Spleen (tissue), 11 donors: ENCODE data around the gene HIC1. TPM values are rescaled to one million over a fixed set of nuclear protein-coding genes. Genes with fewer than 3 reads are reported as not detected.

Experiments
- DNase-seq: peaks from one replicate; pipeline ENCODE4 v3.0.0-alpha.2; 2020
- H3K27ac ChIP-seq, 8 donors: fragments of 200-600 bp; sonication (generic) in 7 of 8; 1 replicate in 4 of 8; 2 replicates in 4 of 8; pipeline versions ENCODE4 v1.5.0 to v1.8.0; 2016 to 2021; ENCODE audit warnings: inconsistent platforms in 4 of 8, mild to moderate bottlenecking in 4 of 8, moderate library complexity in 1 of 8
- H3K27me3 ChIP-seq, 7 donors: fragments of 200-600 bp; sonication (generic) in 6 of 7; replicated peaks in 1 of 7; 1 replicate in 4 of 7; 2 replicates in 3 of 7; pipeline versions ENCODE4 v1.5.0 to v1.8.0; 2016 to 2021; ENCODE audit warnings: inconsistent platforms in 3 of 7, mild to moderate bottlenecking in 1 of 7
- H3K36me3 ChIP-seq, 6 donors: fragments of 200-600 bp; sonication (generic) in 5 of 6; 1 replicate in 4 of 6; 2 replicates in 2 of 6; pipeline versions ENCODE4 v1.5.0 to v1.8.0; 2016 to 2021; ENCODE audit warnings: inconsistent platforms in 2 of 6
- H3K4me1 ChIP-seq, 6 donors: fragments of 200-600 bp; sonication (generic) in 5 of 6; 1 replicate in 3 of 6; 2 replicates in 3 of 6; pipeline versions ENCODE4 v1.5.0 to v1.8.0; 2016 to 2021; ENCODE audit warnings: inconsistent platforms in 3 of 6
- H3K4me3 ChIP-seq, 8 donors: fragments of 200-600 bp; sonication (generic) in 7 of 8; 1 replicate in 4 of 8; 2 replicates in 4 of 8; pipeline versions ENCODE4 v1.5.0 to v1.8.0; 2016 to 2021; ENCODE audit warnings: inconsistent platforms in 4 of 8, mild to moderate bottlenecking in 4 of 8, moderate library complexity in 2 of 8
- H3K9me3 ChIP-seq, 8 donors: fragments of 200-600 bp; sonication (generic) in 7 of 8; 1 replicate in 4 of 8; 2 replicates in 4 of 8; pipeline versions ENCODE4 v1.5.0 to v1.8.0; 2016 to 2021; ENCODE audit warnings: inconsistent platforms in 4 of 8
- POLR2A ChIP-seq, 3 donors: fragments of 450-650 bp; IDR thresholded peaks; one replicate each; pipeline ENCODE4 v1.5.1; 2017; ENCODE audit warnings: antibody characterized with exemption in 3 of 3, mild to moderate bottlenecking in 1 of 3
- POLR2AphosphoS5 ChIP-seq, 3 donors: sonication (generic); formaldehyde crosslinking; IDR thresholded peaks; one replicate each; pipeline ENCODE4 v1.5.1; 2017; ENCODE audit warnings: antibody characterized with exemption in 3 of 3
- WGBS, 5 donors: extraction: QIAGEN DNeasy Blood & Tissue Kit in 3 of 5; methylation state at CpG; one replicate each; pipeline versions ENCODE4 v1.1.5 to v1.1.7; 2013 to 2018; 5-methylcytosine and 5-hydroxymethylcytosine counted together
- intact Hi-C: fragments of 100-400 bp; cut with DNase I; formaldehyde crosslinking; loops from one replicate; pipeline ENCODE4 v1.15.0; 2023; ENCODE audit warnings: low total_unique reads
- polyA plus RNA-seq, 3 donors: library from polyadenylated mRNA; stranded (reverse); fragments of 200-250 nt; gene quantifications; one replicate each; pipeline ENCODE4 v1.2.1, GENCODE V29; 2013
- total RNA-seq, 7 donors: library from RNA; depleted of rRNA in 3 of 7; stranded (reverse); fragments of >200 nt in 3 of 7; fragmentation: NEBNext Ultra II Directional in 4 of 7; extraction: Animal tissue kit (Norgen Biotek cat#: 25700) in 4 of 7; gene quantifications; one replicate each; pipeline versions ENCODE4 v1.1.0 to v1.2.1, GENCODE V29; 2016 to 2021
- TF ChIP-seq, protein P1 (sequence below), 11 experiments: fragments of 200-600 bp in 7 of 11; fragments of 450-650 bp in 4 of 11; sonication (generic) in 4 of 11; IDR thresholded peaks in 8 of 11; conservative IDR thresholded peaks in 3 of 11; 1 replicate in 7 of 11; 2 replicates in 4 of 11; pipeline versions ENCODE4 v1.4.0 to v1.8.0; 2016 to 2021; ENCODE audit warnings: antibody characterized with exemption in 11 of 11, inconsistent platforms in 4 of 11, mild to moderate bottlenecking in 1 of 11
- donor health status: healthy with polysubstance abuse.
- donor health status: DM: no; HTN: no; CAD: no; lungs with moderate emphysema.
- donor health status: DM: no; HTN: no; CAD: no.
- donor health status: Bipolar disorder and iron deficiency.
- donor health status: healthy.
- donor health status: DM: no; HTN: no; CAD: no.
- donor health status: DM: yes; HTN: yes; CAD: no.

HIC1 gene
- total and polyA plus RNA-seq, 10 donors: 1.3 to 59.6 (median 17.9) TPM

- H3K4me1 ChIP-seq: peaks cover 0 to 40% (median 29%) of the 10 kb centered on the region in 6 donors
- peak; percentile 74 for DNase-seq
- peaks cover 0 to 53% (median 31%) of the 10 kb centered on the region in 6 donors for H3K36me3 ChIP-seq
- H3K4me3 ChIP-seq: peak overlapping the region; percentile 52 to 85 (median 74)
- H3K27me3 ChIP-seq: peaks cover 0 to 3% (median 0%) of the 10 kb centered on the region in 7 donors
- H3K27ac ChIP-seq: peak overlapping the region; percentile 87 to 96 (median 93)
- no peak for TF ChIP-seq POLR2AphosphoS5 (IDR thresholded peaks at IDR 0.05)
- TF ChIP-seq, protein P1, sequence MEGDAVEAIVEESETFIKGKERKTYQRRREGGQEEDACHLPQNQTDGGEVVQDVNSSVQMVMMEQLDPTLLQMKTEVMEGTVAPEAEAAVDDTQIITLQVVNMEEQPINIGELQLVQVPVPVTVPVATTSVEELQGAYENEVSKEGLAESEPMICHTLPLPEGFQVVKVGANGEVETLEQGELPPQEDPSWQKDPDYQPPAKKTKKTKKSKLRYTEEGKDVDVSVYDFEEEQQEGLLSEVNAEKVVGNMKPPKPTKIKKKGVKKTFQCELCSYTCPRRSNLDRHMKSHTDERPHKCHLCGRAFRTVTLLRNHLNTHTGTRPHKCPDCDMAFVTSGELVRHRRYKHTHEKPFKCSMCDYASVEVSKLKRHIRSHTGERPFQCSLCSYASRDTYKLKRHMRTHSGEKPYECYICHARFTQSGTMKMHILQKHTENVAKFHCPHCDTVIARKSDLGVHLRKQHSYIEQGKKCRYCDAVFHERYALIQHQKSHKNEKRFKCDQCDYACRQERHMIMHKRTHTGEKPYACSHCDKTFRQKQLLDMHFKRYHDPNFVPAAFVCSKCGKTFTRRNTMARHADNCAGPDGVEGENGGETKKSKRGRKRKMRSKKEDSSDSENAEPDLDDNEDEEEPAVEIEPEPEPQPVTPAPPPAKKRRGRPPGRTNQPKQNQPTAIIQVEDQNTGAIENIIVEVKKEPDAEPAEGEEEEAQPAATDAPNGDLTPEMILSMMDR (IDR thresholded peaks at IDR 0.05 in 8 of 11, conservative IDR thresholded peaks at IDR 0.05 in 3 of 11): no peak
- no peak for TF ChIP-seq POLR2A (IDR thresholded peaks at IDR 0.05)
- WGBS, 5 donors: 23 to 28% (median 27%) methylated on average over 17 of the region's 17 CpGs
- H3K9me3 ChIP-seq: no peaks in the 10 kb centered on the region
- intact Hi-C loops: no loop called here
These were observed 12.5 kb upstream of the HIC1 start for GRCh38 chr17:2042390-2042847.

DNA sequence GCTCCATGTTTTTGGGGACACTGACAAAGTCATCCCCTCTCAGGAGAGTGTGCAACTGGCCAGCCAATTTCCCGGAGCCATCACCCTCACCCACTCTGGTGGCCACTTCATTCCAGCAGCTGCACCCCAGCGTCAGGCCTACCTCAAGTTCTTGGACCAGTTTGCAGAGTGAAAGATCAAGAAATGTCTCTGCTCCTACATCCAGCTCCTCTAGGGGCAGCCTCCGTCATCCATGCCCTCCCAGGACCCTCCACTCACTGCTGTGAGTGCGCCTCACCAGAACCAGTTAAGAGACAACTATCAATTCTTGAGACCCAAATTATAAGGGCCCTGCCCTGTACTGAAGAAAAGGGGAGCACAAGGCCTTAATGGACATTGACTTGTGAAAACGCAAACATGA is 12.0 kb upstream of the HIC1 start:
- no peak for DNase-seq
- TF ChIP-seq POLR2AphosphoS5 (IDR thresholded peaks at IDR 0.05) (no peak), POLR2A (IDR thresholded peaks at IDR 0.05) (no peak)
- TF ChIP-seq, protein P1 (IDR thresholded peaks at IDR 0.05 in 8 of 11, conservative IDR thresholded peaks at IDR 0.05 in 3 of 11): no peak
- Histone ChIP-seq H3K27ac (peak overlapping the region in 7 of 8 donors; percentile 91 to 96 (median 93)), H3K4me1 (peaks cover 0 to 40% (median 29%) of the 10 kb centered on the region in 6 donors), H3K27me3 (peaks cover 0 to 8% (median 0%) of the 10 kb centered on the region in 7 donors), H3K4me3 (peak overlapping the region in 7 of 8 donors; percentile 64 to 85 (median 75)), H3K36me3 (peaks cover 0 to 48% (median 26%) of the 10 kb centered on the region in 6 donors), H3K9me3 (no peaks in the 10 kb centered on the region)
- intact Hi-C loops: no loop called here
- 82 to 90% (median 88%) methylated on average over 5 of the region's 5 CpGs for WGBS, 5 donors

DNA sequence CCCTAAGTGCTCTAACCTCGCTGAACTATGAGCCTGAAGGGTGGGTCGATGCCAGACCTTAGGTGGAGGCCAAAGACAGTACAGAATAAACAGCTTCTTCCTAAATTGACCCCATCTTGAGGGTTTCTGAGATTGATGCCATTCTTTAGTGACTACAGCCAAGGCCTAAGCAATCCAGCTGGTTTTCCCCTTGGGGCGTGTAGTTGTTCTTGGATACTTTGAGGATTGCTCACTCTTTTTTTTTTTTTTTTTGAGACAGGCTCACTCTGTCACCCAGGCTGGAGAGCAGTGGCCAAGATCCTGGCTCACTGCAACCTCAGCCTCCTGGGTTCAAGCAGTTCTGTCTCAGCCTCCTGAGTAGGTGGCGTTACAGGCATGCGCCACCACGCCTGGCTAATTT is 11.1 kb upstream of the HIC1 start:
- no peak for DNase-seq
- H3K4me1 ChIP-seq: peaks cover 4 to 45% (median 33%) of the 10 kb centered on the region in 6 donors
- TF ChIP-seq, protein P1 (IDR thresholded peaks at IDR 0.05 in 8 of 11, conservative IDR thresholded peaks at IDR 0.05 in 3 of 11): no peak
- no peak for TF ChIP-seq POLR2AphosphoS5 (IDR thresholded peaks at IDR 0.05)
- no peak for TF ChIP-seq POLR2A (IDR thresholded peaks at IDR 0.05)
- no peak overlapping the region for H3K27ac ChIP-seq
- H3K27me3 ChIP-seq: peaks cover 0 to 17% (median 0%) of the 10 kb centered on the region in 7 donors
- intact Hi-C loops: no loop called here
- H3K9me3 ChIP-seq: no peaks in the 10 kb centered on the region
- peaks cover 0 to 40% (median 22%) of the 10 kb centered on the region in 6 donors for H3K36me3 ChIP-seq
- 88 to 95% (median 93%) methylated on average over 6 of the region's 6 CpGs for WGBS, 5 donors
- H3K4me3 ChIP-seq: no peak overlapping the region

DNA sequence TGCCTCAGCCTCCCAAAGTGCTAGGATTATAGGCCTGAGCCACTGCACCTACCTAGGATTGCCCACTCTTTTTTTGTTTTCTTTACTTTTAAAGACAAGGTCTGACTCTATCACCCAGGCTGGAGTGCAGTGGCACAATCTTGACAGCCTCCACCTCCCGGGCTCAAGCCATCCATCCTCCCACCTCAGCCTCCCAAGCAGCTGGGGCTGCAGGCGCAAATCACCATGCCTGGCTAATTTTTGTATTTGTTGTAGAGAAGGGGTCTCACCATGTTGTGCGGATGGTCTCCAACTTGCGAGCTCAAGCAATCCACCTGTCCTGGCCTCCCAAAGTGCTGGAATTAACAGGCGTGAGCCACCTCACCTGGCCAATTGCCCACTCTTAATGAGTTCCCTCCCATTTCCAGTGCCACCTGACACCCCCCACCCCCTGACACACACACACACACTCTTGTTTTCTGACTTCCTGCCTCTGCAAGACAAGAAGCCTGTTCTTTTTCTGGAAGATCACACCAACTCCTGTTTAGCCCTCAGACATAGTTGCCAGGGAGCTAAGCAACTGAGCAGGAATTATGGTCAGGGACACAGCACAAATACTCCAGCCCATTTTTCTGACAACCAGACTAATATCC is 10.5 kb upstream of the HIC1 start:
- Histone ChIP-seq H3K4me1 (peaks cover 9 to 51% (median 39%) of the 10 kb centered on the region in 6 donors), H3K9me3 (no peaks in the 10 kb centered on the region), H3K27me3 (peaks cover 0 to 22% (median under 1%) of the 10 kb centered on the region in 7 donors), H3K4me3 (no peak overlapping the region), H3K27ac (no peak overlapping the region), H3K36me3 (peaks cover 0 to 37% (median 21%) of the 10 kb centered on the region in 6 donors)
- intact Hi-C loops: no loop called here
- WGBS, 5 donors: 94 to 97% (median 95%) methylated on average over 5 of the region's 5 CpGs
- TF ChIP-seq POLR2A (IDR thresholded peaks at IDR 0.05) (no peak), POLR2AphosphoS5 (IDR thresholded peaks at IDR 0.05) (no peak)
- TF ChIP-seq, protein P1 (IDR thresholded peaks at IDR 0.05 in 8 of 11, conservative IDR thresholded peaks at IDR 0.05 in 3 of 11): no peak
- DNase-seq: peak; percentile 50
